CD14-positive monocyte (primary cell): Measurements from ENCODE around the gene DOCK6. TPM values are rescaled to one million over a fixed set of nuclear protein-coding genes. Genes with fewer than 3 reads are reported as not detected.

ENCODE experiments used
- DNase-seq, 3 donors: peaks; one replicate each; pipeline ENCODE4 v3.0.0-alpha.2; 2011 to 2022
- H2AFZ ChIP-seq: 2 replicates; pipeline ENCODE4 v1.6.0; 2012; ENCODE audit warnings: mild to moderate bottlenecking, low read depth, low read length, inconsistent platforms; ENCODE audit not compliant: insufficient read depth, poor library complexity, severe bottlenecking
- H3K27ac ChIP-seq, 2 donors: 1 replicate in 1 of 2; 2 replicates in 1 of 2; pipeline ENCODE4 v1.5.1; 2012 to 2013; ENCODE audit warnings: low read length in 2 of 2, control low read depth in 1 of 2, inconsistent platforms in 1 of 2, low read depth in 1 of 2, mild to moderate bottlenecking in 1 of 2
- H3K27me3 ChIP-seq, 2 donors: one replicate each; pipeline versions ENCODE4 v1.6.0 to v1.6.1; 2011 to 2013; ENCODE audit warnings: low read length in 2 of 2; ENCODE audit not compliant: control insufficient read depth in 2 of 2, insufficient read depth in 2 of 2
- H3K36me3 ChIP-seq, 2 donors: replicated peaks in 1 of 2; 1 replicate in 1 of 2; 2 replicates in 1 of 2; pipeline versions ENCODE4 v1.5.1 to v1.6.1; 2012 to 2013; ENCODE audit warnings: low read length in 2 of 2, control low read depth in 1 of 2, inconsistent platforms in 1 of 2, mild to moderate bottlenecking in 1 of 2; ENCODE audit not compliant: insufficient read depth in 2 of 2, control insufficient read depth in 1 of 2
- H3K4me1 ChIP-seq, 2 donors: 1 replicate in 1 of 2; 2 replicates in 1 of 2; pipeline versions ENCODE4 v1.5.1 to v1.6.1; 2012 to 2013; ENCODE audit warnings: low read length in 2 of 2, control low read depth in 1 of 2, inconsistent platforms in 1 of 2, mild to moderate bottlenecking in 1 of 2, moderate library complexity in 1 of 2; ENCODE audit not compliant: insufficient read depth in 2 of 2, control insufficient read depth in 1 of 2
- H3K4me2 ChIP-seq: replicated peaks from 2 replicates; pipeline ENCODE3; 2012; ENCODE audit warnings: low read length, moderate library complexity, mild to moderate bottlenecking; ENCODE audit not compliant: poor library complexity, severe bottlenecking; ENCODE audit errors: extremely low read depth
- H3K4me3 ChIP-seq, 3 experiments: fragments of 200-600 bp in 1 of 3; sonication (generic) in 1 of 3; replicated peaks in 1 of 3; 1 replicate in 2 of 3; 2 replicates in 1 of 3; pipeline ENCODE4 v1.5.1; 2011 to 2013; ENCODE audit warnings: low read length in 3 of 3, mild to moderate bottlenecking in 3 of 3, control low read depth in 2 of 3, low read depth in 2 of 3, inconsistent platforms in 1 of 3, moderate library complexity in 1 of 3
- H3K79me2 ChIP-seq: 2 replicates; pipeline ENCODE4 v1.6.0; 2012; ENCODE audit warnings: mild to moderate bottlenecking, control low read depth, inconsistent platforms, low read length, moderate library complexity; ENCODE audit not compliant: insufficient read depth
- H3K9ac ChIP-seq: 2 replicates; pipeline ENCODE4 v1.6.0; 2017; ENCODE audit warnings: low read length, mild to moderate bottlenecking; ENCODE audit not compliant: insufficient read depth, poor library complexity, severe bottlenecking
- H3K9me3 ChIP-seq, 2 donors: replicated peaks in 1 of 2; 1 replicate in 1 of 2; 2 replicates in 1 of 2; pipeline versions ENCODE4 v1.5.1 to v1.6.1; 2012 to 2013; ENCODE audit warnings: low read length in 2 of 2, control low read depth in 1 of 2; ENCODE audit not compliant: control insufficient read depth in 1 of 2, insufficient read depth in 1 of 2
- H4K20me1 ChIP-seq: 2 replicates; pipeline ENCODE4 v1.6.0; 2012; ENCODE audit warnings: mild to moderate bottlenecking, low read length, control low read depth, moderate library complexity; ENCODE audit not compliant: insufficient read depth
- H3K27ac Mint-ChIP-seq, 7 donors: one replicate each; pipeline ENCODE4 v1.8.0; 2020; ENCODE audit warnings: mild to moderate bottlenecking in 7 of 7, mixed read lengths in 7 of 7, moderate library complexity in 6 of 7, inconsistent platforms in 2 of 7
- H3K27me3 Mint-ChIP-seq, 3 donors: one replicate each; pipeline ENCODE4 v1.8.0; 2021 to 2022; ENCODE audit warnings: low read depth in 3 of 3, mild to moderate bottlenecking in 3 of 3, mixed read lengths in 3 of 3, moderate library complexity in 3 of 3, inconsistent platforms in 1 of 3
- H3K36me3 Mint-ChIP-seq, 2 donors: one replicate each; pipeline ENCODE4 v1.8.0; 2020; ENCODE audit warnings: mixed read lengths in 2 of 2, inconsistent platforms in 1 of 2, mild to moderate bottlenecking in 1 of 2
- H3K4me1 Mint-ChIP-seq: one replicate; pipeline ENCODE4 v1.8.0; 2020; ENCODE audit warnings: mild to moderate bottlenecking, mixed read lengths
- H3K4me3 Mint-ChIP-seq, 2 donors: one replicate each; pipeline ENCODE4 v1.8.0; 2020; ENCODE audit warnings: mild to moderate bottlenecking in 2 of 2, mixed read lengths in 2 of 2, moderate library complexity in 1 of 2
- H3K9me3 Mint-ChIP-seq, 7 donors: one replicate each; pipeline ENCODE4 v1.8.0; 2020 to 2022; ENCODE audit warnings: mixed read lengths in 7 of 7, mild to moderate bottlenecking in 6 of 7, moderate library complexity in 6 of 7, inconsistent platforms in 2 of 7
- WGBS: methylation state at CpG from one replicate; pipeline ENCODE4 v1.1.5; 2013; ENCODE audit warnings: missing lambda C conversion rate; ENCODE audit not compliant: insufficient coverage; 5-methylcytosine and 5-hydroxymethylcytosine counted together
- intact Hi-C, 2 donors: fragments of 100-400 bp; cut with micrococcal nuclease; formaldehyde crosslinking; loops; one replicate each; pipeline versions ENCODE4 v1.15.0 to v1.15.1; 2023
- polyA plus RNA-seq, 3 donors: library from polyadenylated mRNA; depleted of rRNA in 1 of 3; unstranded in 2 of 3; stranded (reverse) in 1 of 3; fragments of 300-500 nt in 2 of 3; fragments of >200 nt in 1 of 3; fragmentation: Illumina TruSeq in 2 of 3; gene quantifications; 1 replicate in 2 of 3; 2 replicates in 1 of 3; pipeline ENCODE4 v1.2.3, GENCODE V29; 2012 to 2021
- TF ChIP-seq, protein P1 (sequence below): fragments of 200-600 bp; IDR thresholded peaks from one replicate; pipeline ENCODE4 v1.8.0; 2022; ENCODE audit warnings: antibody characterized with exemption, mild to moderate bottlenecking

Gene DOCK6
- polyA plus RNA-seq, 3 donors: 0.03 to 0.93 (median 0.18) TPM

DNA sequence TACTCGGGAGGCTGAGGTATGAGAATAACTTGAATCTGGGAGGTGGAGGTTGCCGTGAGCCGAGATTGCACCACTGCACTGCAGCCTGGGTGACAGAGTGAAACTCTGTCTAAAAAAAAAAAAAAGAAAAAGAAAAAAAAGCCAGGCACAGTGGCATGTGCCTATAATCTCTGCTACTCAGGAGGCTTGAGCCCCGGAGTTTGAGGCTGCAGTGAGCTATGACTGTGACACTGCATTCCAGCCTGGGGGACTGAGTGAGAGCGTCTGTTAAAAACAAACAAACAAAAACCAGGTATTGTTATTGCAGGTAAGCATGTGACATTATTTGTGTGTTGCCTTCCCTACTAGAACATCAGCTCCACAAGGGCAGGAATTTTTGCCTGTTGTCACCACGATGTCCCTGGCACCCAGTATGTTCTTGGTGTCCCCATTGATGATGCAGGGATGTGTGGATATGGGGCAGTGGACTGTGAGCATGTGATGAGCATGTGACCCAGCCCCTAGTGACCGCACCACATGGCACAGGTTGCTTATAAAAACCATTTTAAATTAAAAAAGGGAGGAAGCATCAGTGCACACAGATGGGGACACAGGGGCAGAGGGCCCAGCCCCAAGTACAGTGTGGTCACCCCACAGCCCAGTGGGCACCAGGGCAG lies 63.4 kb downstream of the DOCK6 start:
- no peak overlapping the region for H3K4me3 Mint-ChIP-seq
- H3K36me3 Mint-ChIP-seq: peaks cover 0 to 3% of the 10 kb centered on the region in 2 donors
- no peak overlapping the region for H3K9ac ChIP-seq
- intact Hi-C loops: loop anchor here in 1 of 2 donors (5.0 kb wide), 1 partner anchor 42 kb away; the partner anchor contains the start of gene SPC24
- H4K20me1 ChIP-seq: no peaks in the 10 kb centered on the region
- H3K9me3 Mint-ChIP-seq: peaks cover 0 to 2% (median 0%) of the 10 kb centered on the region in 7 donors
- 43% methylated on average over 3 of the region's 7 CpGs for WGBS
- no peak overlapping the region for H2AFZ ChIP-seq
- peaks cover 0 to 5% of the 10 kb centered on the region in 2 donors for H3K27me3 ChIP-seq
- no peak overlapping the region for H3K27ac ChIP-seq
- no peaks in the 10 kb centered on the region for H3K9me3 ChIP-seq
- DNase-seq: no peak
- TF ChIP-seq, protein P1, sequence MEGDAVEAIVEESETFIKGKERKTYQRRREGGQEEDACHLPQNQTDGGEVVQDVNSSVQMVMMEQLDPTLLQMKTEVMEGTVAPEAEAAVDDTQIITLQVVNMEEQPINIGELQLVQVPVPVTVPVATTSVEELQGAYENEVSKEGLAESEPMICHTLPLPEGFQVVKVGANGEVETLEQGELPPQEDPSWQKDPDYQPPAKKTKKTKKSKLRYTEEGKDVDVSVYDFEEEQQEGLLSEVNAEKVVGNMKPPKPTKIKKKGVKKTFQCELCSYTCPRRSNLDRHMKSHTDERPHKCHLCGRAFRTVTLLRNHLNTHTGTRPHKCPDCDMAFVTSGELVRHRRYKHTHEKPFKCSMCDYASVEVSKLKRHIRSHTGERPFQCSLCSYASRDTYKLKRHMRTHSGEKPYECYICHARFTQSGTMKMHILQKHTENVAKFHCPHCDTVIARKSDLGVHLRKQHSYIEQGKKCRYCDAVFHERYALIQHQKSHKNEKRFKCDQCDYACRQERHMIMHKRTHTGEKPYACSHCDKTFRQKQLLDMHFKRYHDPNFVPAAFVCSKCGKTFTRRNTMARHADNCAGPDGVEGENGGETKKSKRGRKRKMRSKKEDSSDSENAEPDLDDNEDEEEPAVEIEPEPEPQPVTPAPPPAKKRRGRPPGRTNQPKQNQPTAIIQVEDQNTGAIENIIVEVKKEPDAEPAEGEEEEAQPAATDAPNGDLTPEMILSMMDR: no peak
- no peaks in the 10 kb centered on the region for H3K36me3 ChIP-seq
- peaks cover 0 to 23% (median 10%) of the 10 kb centered on the region in 3 donors for H3K27me3 Mint-ChIP-seq
- no peaks in the 10 kb centered on the region for H3K79me2 ChIP-seq
- H3K4me2 ChIP-seq: no peak overlapping the region
- H3K27ac Mint-ChIP-seq: peak overlapping the region in 2 of 7 donors; percentile 50 to 57
- H3K4me3 ChIP-seq: no peak overlapping the region
- H3K4me1 Mint-ChIP-seq: peaks cover 30% of the 10 kb centered on the region
- H3K4me1 ChIP-seq: peaks cover 22 to 39% of the 10 kb centered on the region in 2 donors

DNA sequence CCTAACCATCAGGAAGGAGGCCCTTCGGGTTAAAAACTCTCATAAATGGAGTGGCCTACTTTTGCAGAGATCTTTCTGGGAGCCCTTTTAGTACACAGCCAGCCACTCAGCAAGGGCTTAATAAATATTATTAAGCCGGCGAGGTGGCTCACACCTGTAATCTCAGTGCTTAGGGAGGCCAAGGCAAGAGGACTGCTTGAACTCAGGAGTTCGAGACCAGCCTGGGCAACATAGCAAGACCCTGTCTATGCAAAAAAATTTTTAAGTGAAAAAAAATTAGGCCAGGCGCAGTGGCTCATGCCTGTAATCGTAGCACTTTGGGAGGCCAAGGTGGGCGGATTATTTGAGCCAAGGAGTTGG lies 64.2 kb downstream of the DOCK6 start:
- TF ChIP-seq, protein P1: no peak
- Histone ChIP-seq H3K4me3 (peak overlapping the region in 1 of 3 experiments; percentile 76), H3K9ac (no peak overlapping the region), H2AFZ (peak overlapping the region; percentile 83), H3K79me2 (no peaks in the 10 kb centered on the region), H3K4me2 (peak overlapping the region; percentile 95), H3K27me3 (peaks cover 0 to 5% of the 10 kb centered on the region in 2 donors), H3K9me3 (no peaks in the 10 kb centered on the region), H3K27ac (no peak overlapping the region), H4K20me1 (no peaks in the 10 kb centered on the region), H3K36me3 (no peaks in the 10 kb centered on the region), H3K4me1 (peaks cover 22 to 31% of the 10 kb centered on the region in 2 donors)
- DNase-seq: no peak
- H3K27me3 Mint-ChIP-seq: peaks cover 0 to 19% (median 10%) of the 10 kb centered on the region in 3 donors
- intact Hi-C loops: loop anchor here in 1 of 2 donors (5.0 kb wide), 1 partner anchor 41 kb away; the partner anchor contains the start of gene SPC24
- H3K4me1 Mint-ChIP-seq: peaks cover 25% of the 10 kb centered on the region
- peaks cover 0 to 2% (median 0%) of the 10 kb centered on the region in 7 donors for H3K9me3 Mint-ChIP-seq
- 85% methylated on average over 6 of the region's 7 CpGs for WGBS
- H3K4me3 Mint-ChIP-seq: peak overlapping the region; percentile 69 to 83
- H3K36me3 Mint-ChIP-seq: peaks cover 0 to 3% of the 10 kb centered on the region in 2 donors
- peak overlapping the region in 2 of 7 donors; percentile 78 to 81 for H3K27ac Mint-ChIP-seq
